GM12873 (cell line): ENCODE measurements around the gene CSNK2B.

Experiments used
- TF ChIP-seq, protein P1 (sequence below): IDR thresholded peaks from 2 replicates; pipeline ENCODE4 v1.5.1; 2012; ENCODE audit warnings: low read depth, mild to moderate bottlenecking, moderate library complexity, low read length, control low read depth; ENCODE audit not compliant: insufficient read depth; ENCODE audit errors: missing control alignments

CSNK2B gene

DNA sequence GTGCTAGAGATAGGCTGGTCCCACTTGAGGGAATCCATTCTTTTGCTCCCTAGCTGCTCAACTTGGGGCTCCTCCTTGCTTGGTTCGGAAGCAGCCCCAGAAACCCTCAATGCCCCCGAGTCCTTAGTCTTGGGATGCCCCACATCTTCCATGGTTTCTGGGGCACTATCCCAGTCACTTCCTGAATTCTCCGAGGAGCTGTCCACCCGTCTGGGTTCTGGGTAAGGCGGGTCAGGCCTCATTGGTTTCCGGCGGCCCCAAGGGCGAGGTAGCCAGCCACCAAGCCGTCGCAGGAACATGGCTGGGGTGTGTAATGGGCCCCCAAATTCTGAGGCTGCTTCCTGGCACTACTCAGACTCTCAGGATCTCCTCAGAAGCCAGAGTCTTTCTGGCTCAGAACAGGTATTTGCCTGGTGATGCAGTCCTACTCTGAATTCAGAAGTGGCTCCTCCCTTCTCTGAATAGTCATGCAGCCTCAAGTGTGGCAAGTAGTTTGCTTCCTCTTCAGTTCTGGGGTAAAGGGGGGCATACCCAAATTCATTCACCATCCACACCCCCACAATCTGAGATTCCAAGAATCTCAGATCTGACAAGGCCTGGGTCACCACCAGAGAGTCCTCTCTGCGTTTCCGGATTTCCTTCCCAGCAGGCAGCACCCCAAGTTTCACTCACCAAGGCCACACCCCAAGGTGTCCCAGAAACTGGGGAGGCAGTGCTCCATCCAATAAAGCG, 6.1 kb upstream of the CSNK2B start:
- TF ChIP-seq, protein P1, sequence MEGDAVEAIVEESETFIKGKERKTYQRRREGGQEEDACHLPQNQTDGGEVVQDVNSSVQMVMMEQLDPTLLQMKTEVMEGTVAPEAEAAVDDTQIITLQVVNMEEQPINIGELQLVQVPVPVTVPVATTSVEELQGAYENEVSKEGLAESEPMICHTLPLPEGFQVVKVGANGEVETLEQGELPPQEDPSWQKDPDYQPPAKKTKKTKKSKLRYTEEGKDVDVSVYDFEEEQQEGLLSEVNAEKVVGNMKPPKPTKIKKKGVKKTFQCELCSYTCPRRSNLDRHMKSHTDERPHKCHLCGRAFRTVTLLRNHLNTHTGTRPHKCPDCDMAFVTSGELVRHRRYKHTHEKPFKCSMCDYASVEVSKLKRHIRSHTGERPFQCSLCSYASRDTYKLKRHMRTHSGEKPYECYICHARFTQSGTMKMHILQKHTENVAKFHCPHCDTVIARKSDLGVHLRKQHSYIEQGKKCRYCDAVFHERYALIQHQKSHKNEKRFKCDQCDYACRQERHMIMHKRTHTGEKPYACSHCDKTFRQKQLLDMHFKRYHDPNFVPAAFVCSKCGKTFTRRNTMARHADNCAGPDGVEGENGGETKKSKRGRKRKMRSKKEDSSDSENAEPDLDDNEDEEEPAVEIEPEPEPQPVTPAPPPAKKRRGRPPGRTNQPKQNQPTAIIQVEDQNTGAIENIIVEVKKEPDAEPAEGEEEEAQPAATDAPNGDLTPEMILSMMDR, result no peak

DNA sequence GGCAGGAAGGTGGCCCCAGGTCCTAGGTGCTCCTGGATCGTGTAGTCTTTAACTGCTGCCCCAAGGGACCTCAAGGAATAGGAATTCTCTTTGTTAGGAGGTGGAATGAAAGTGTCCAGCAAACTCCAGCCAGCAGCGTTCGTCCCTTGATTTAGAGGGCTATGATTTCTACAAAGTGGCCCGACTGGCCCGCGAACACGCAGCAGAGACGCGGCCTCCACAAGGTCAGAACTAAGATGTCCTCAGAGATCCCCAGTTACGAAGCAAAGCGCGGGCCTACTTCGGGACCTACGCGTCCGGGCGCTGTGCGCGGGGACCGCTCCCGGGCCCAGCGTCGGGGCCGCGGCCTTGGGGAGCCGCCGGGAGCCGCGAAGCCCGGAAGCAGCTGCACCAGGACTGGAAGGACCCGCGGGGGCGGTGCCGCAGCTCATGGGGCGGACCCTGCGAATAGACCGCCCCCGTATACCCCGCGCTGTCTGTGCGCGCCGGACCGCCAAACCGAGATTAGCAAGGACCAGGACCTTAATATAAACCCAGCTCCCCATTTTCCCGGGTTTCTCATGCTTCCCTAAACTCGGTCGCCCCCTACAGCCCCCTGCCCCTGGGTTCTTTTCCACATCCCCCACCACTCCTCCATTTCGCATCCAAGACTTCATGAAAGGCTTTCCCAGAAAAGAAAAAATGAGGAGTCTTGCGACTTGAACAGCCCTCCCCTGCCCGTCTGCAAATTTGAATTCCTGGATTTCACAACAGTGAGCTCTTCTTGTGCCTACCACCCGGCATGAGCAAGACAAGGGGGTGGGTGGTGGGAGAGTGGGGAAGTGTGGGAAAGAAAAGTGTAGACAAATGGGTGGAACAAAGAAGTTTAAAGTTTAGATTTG, 5.3 kb upstream of the CSNK2B start, which contains the start of gene C6orf47:
TSS of gene C6orf47 (minus strand) at position 398 of the 881 bp plus-strand sequence. CDS start 831 bp downstream, outside the sequence.
- TF ChIP-seq, protein P1, result no peak

DNA sequence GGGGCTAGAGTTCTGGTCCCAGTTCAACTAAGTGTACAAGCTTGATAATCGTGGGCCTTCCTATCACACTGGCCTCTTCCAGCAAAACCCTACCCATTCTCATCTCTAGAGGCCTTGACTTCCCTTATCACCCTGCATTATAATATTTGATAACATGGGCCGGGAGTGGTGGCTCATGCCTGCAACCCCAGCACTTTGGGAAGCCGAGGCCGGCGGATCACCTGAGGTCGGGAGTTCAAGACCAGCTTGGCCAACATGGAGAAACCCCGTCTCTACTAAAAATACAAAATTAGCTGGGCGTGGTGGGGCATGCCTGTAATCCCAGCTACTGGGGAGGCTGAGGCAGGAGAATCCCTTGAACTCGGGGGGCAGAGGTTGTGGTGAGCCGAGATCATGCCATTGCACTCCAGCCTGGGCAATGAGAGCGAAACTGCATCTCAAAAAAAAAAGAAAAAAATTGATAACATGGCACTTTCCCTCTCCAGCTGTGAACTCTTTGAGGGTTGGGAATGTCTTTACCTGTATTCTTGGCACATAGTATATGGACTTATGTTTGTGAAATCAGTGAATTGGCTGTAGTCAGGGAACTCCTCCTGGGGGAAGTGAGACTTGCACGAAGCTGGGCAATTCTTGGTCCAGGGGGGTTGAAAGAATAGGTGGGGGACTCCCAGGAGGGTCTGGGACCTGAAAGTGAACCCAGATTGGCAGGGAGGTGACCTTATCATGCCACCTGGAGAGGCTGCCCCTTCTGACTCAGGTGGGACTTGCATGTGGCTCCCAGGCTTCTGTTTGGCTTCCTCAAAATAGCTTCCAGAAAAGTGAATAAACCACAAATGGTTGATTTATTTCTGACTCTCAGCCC, 4.4 kb upstream of the CSNK2B start:
- TF ChIP-seq, protein P1, result no peak

DNA sequence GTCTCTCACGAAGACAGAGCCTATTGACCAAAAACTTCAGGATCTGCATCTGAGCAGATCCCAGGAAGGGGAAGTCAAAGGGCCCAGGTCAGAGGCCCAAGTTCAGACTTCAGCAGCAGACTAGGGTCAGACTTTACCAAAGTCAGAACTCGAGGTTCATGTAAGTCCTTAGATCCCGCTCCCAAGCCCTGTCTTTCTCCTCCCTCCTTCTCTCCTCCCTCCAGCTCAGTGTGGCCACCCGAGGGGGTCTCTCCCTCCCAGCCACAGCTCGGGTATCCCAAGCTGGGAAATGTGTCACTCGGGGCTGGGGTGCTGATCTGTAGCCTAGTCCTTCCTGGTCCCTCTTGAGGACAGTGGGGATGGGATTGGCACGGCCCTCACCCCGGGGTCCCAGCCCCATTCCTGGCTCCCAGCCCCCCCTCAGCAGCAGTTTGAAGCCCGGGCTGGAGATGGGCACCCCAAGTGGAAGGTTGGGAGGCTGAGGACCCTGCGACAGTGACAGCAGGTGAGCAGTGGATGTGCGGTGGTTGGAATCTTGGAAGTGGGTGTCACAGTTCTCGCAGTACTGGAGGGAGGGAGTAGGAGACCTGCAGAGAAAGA, 3.7 kb upstream of the CSNK2B start:
- TF ChIP-seq, protein P1, result no peak

DNA sequence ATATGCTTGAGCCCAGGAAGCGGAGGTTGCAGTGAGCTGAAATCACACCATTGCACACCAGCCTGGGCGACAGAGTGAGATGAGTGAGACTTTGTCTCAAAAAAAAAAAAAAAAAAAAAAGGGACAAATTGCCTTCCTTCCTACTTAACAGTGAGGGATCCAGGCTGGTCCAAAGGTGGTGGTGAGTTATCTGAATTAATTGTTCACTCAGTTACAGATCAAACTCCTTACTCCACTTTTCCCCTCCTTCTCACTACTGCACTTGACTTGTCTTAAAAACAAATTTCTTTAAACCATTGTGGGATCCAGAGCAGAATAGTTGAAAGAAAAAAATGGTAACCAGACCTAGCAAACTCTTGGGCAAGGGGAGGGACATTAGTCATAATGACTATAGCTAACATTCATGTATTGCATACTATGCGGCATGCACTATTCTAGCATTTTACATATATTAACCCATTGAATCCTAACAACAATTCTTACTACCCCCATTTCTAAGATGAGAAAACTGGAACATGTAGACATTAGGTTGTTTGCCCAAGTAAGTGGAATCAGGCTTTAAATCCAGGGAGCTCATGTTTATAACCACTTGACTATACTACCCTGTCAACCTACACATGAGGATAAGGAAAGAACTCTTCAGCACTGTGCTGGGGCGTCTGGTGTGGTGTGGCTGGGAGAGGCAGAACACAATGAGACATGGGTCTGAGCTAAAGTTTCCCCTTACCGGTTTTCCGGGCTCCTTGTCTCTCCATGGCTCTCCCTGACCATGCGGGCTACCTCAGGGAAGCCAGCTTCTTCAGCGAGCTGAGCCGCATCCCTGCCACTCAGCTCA, 2.5 kb upstream of the CSNK2B start:
- TF ChIP-seq, protein P1, result no peak

DNA sequence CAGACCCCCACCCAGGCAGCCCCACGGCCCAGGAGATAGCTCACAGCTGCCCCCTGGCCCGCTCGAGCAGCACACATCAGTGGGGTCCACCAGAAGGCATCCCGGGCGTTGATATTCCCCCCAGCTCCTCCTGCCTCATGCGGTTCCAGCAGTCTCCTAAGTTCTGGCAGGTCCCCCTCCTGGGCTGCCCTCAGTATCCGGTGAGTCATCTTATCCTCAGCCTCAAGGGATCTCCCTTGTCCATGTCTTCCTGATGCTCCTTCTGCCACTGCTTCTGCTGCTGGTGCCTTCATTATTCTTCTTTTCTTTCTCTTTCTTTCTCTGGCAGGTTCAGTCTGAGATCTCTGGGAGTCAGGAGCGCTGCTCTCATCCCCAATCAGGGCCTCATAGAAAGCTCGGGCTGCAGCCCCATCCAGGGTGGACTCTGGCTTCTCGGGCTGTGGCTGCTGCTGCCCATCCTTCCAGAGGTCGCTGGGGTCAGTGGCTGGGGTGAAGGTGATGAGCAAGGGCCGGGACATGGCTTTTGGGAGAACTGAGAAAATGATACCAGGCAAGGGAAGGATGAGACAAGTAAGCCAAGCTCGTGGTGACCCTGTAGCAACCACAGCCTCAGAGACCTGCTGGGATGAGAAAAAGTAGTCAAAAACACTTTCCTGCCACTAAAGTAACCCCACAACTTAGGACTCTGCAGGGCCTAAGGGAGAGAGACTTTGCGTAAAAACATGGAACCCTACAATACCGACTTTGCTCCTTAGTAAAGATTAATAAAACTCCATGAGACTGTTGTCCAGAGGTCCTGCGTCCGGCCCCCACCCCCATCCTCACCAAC, 1.7 kb upstream of the CSNK2B start:
- TF ChIP-seq, protein P1, result no peak
